ENCODE measurements around the gene RGS8.

- no peak for TF ChIP-seq POLR2A (IDR thresholded peaks at IDR 0.05)
- TF ChIP-seq CTCF (IDR thresholded peaks at IDR 0.05): no peak
Observed at GRCh38 chr1:182724215-182724614, 39.8 kb upstream of the RGS8 start.
